Endodermal cell (in vitro differentiated cells): ENCODE results near the gene IGFBPL1. TPM values are rescaled to one million over a fixed set of nuclear protein-coding genes. Genes with fewer than 3 reads are reported as not detected.
"Not testable (repeated sequence)": the region's sequence is repeated elsewhere in the genome, so short reads cannot be mapped to it uniquely, and the experiment has no call there.

Experiments
- DNase-seq: peaks from one replicate; pipeline ENCODE4 v3.0.0-alpha.2; 2017
- H3K27ac ChIP-seq: 2 replicates; pipeline ENCODE4 v1.5.1; 2013; ENCODE audit warnings: mild to moderate bottlenecking, low read depth, low read length, moderate library complexity
- H3K27me3 ChIP-seq: 2 replicates; pipeline ENCODE4 v1.6.1; 2013; ENCODE audit warnings: mild to moderate bottlenecking, low read length, moderate library complexity; ENCODE audit not compliant: insufficient read depth, control insufficient read depth, poor library complexity, severe bottlenecking
- H3K36me3 ChIP-seq: 2 replicates; pipeline ENCODE4 v1.7.0; 2013; ENCODE audit warnings: mild to moderate bottlenecking, low read length, moderate library complexity; ENCODE audit not compliant: control insufficient read depth, insufficient read depth
- H3K4me1 ChIP-seq: one replicate; pipeline ENCODE4 v1.7.0; 2013; ENCODE audit warnings: low read length; ENCODE audit not compliant: control insufficient read depth, insufficient read depth
- H3K4me3 ChIP-seq: 2 replicates; pipeline ENCODE4 v1.5.1; 2013; ENCODE audit warnings: mild to moderate bottlenecking, low read length, moderate library complexity
- H3K9ac ChIP-seq: 2 replicates; pipeline ENCODE4 v1.6.1; 2013; ENCODE audit warnings: mild to moderate bottlenecking, low read length, moderate library complexity; ENCODE audit not compliant: poor library complexity, severe bottlenecking; ENCODE audit errors: extremely low read depth
- H3K9me3 ChIP-seq: 2 replicates; pipeline ENCODE4 v1.6.1; 2013; ENCODE audit warnings: mild to moderate bottlenecking, low read length, moderate library complexity; ENCODE audit not compliant: control insufficient read depth
- H3K27ac Mint-ChIP-seq: 2 replicates; pipeline ENCODE4 v1.8.0; 2020; ENCODE audit warnings: mixed read lengths
- H3K27me3 Mint-ChIP-seq: 2 replicates; pipeline ENCODE4 v1.8.0; 2021; ENCODE audit warnings: mild to moderate bottlenecking, mixed read lengths; ENCODE audit not compliant: insufficient read depth
- H3K36me3 Mint-ChIP-seq: 2 replicates; pipeline ENCODE4 v1.8.0; 2020; ENCODE audit warnings: low read depth, mixed read lengths
- H3K4me1 Mint-ChIP-seq: 2 replicates; pipeline ENCODE4 v1.8.0; 2020; ENCODE audit warnings: mixed read lengths
- H3K4me3 Mint-ChIP-seq: 2 replicates; pipeline ENCODE4 v1.8.0; 2020; ENCODE audit warnings: mild to moderate bottlenecking, moderate library complexity, mixed read lengths
- H3K9me3 Mint-ChIP-seq: 2 replicates; pipeline ENCODE4 v1.8.0; 2020; ENCODE audit warnings: mild to moderate bottlenecking, mixed read lengths
- CTCF ChIP-seq: fragments of 200-600 bp; sonication (generic); conservative IDR thresholded peaks from 2 replicates; pipeline ENCODE4 v1.5.0; 2021; ENCODE audit warnings: antibody characterized with exemption, mild to moderate bottlenecking
- WGBS, 2 experiments: methylation state at CpG; one replicate each; pipeline versions ENCODE4 v1.1.5 to v1.1.7; 2013; ENCODE audit warnings: missing lambda C conversion rate in 2 of 2, mixed read lengths in 1 of 2; ENCODE audit not compliant: insufficient coverage in 1 of 2, insufficient read length in 1 of 2; 5-methylcytosine and 5-hydroxymethylcytosine counted together
- total RNA-seq, 2 donors: library from RNA; stranded (reverse); fragmentation: NEBNext Ultra II Directional in 1 of 2; extraction: Animal tissue kit (Norgen Biotek cat#: 25700) in 1 of 2; gene quantifications; 2 replicates in 1 of 2; 3 replicates in 1 of 2; pipeline ENCODE4 v1.2.1, GENCODE V29; 2021

Gene IGFBPL1
- total RNA-seq, 2 donors from 2014 or later, result 40.5 to 90.3 TPM

- no peak for DNase-seq
- peaks cover 65% of the 10 kb centered on the region for H3K27me3 Mint-ChIP-seq
- no peak overlapping the region for H3K27ac Mint-ChIP-seq
- no peak overlapping the region for H3K9ac ChIP-seq
- H3K4me3 ChIP-seq, result no peak overlapping the region
- peaks cover 39% of the 10 kb centered on the region for H3K27me3 ChIP-seq
- peaks cover 10% of the 10 kb centered on the region for H3K36me3 Mint-ChIP-seq
- peaks cover 6% of the 10 kb centered on the region for H3K36me3 ChIP-seq
- H3K4me1 Mint-ChIP-seq, result peaks cover 12% of the 10 kb centered on the region
- no peaks in the 10 kb centered on the region for H3K9me3 Mint-ChIP-seq
- H3K9me3 ChIP-seq, result no peaks in the 10 kb centered on the region
- 67 to 87% methylated on average over 1 to 3 of the region's 3 CpGs for WGBS, 2 experiments
- no peak overlapping the region for H3K27ac ChIP-seq
- no peaks in the 10 kb centered on the region for H3K4me1 ChIP-seq
- no peak for TF ChIP-seq CTCF
- no peak overlapping the region for H3K4me3 Mint-ChIP-seq
Measured at GRCh38 chr9:38405785-38406184, 18.5 kb downstream of the IGFBPL1 start.

GRCh38 chr9:38404314-38404713 is 19.9 kb downstream of the IGFBPL1 start:
- 81 to 89% methylated on average over 5 to 6 of the region's 6 CpGs for WGBS, 2 experiments
- H3K9me3 Mint-ChIP-seq, result no peaks in the 10 kb centered on the region
- H3K27ac Mint-ChIP-seq, result no peak overlapping the region
- no peak for TF ChIP-seq CTCF
- H3K4me3 Mint-ChIP-seq, result no peak overlapping the region
- peaks cover 3% of the 10 kb centered on the region for H3K36me3 ChIP-seq
- peaks cover 10% of the 10 kb centered on the region for H3K36me3 Mint-ChIP-seq
- peaks cover 26% of the 10 kb centered on the region for H3K27me3 ChIP-seq
- peaks cover 52% of the 10 kb centered on the region for H3K27me3 Mint-ChIP-seq
- peaks cover 13% of the 10 kb centered on the region for H3K4me1 Mint-ChIP-seq
- H3K4me3 ChIP-seq, result no peak overlapping the region
- no peak overlapping the region for H3K27ac ChIP-seq
- no peak for DNase-seq
- no peaks in the 10 kb centered on the region for H3K9me3 ChIP-seq
- H3K4me1 ChIP-seq, result no peaks in the 10 kb centered on the region
- no peak overlapping the region for H3K9ac ChIP-seq

- H3K27me3 ChIP-seq, result peaks cover 17% of the 10 kb centered on the region
- no peak overlapping the region for H3K4me3 ChIP-seq
- peaks cover 43% of the 10 kb centered on the region for H3K27me3 Mint-ChIP-seq
- no peak for TF ChIP-seq CTCF
- H3K9me3 ChIP-seq, result no peaks in the 10 kb centered on the region
- peaks cover 13% of the 10 kb centered on the region for H3K4me1 Mint-ChIP-seq
- H3K9me3 Mint-ChIP-seq, result no peaks in the 10 kb centered on the region
- peaks cover 14% of the 10 kb centered on the region for H3K36me3 ChIP-seq
- H3K27ac Mint-ChIP-seq, result no peak overlapping the region
- no peaks in the 10 kb centered on the region for H3K4me1 ChIP-seq
- H3K4me3 Mint-ChIP-seq, result no peak overlapping the region
- H3K9ac ChIP-seq, result no peak overlapping the region
- 86 to 91% methylated on average over 2 to 6 of the region's 6 CpGs for WGBS, 2 experiments
- peaks cover 23% of the 10 kb centered on the region for H3K36me3 Mint-ChIP-seq
- H3K27ac ChIP-seq, result no peak overlapping the region
- DNase-seq, result no peak
Measured at GRCh38 chr9:38401994-38402393, 22.3 kb downstream of the IGFBPL1 start.

- not testable (repeated sequence) for H3K27ac ChIP-seq, H3K9me3 Mint-ChIP-seq, H3K4me3 Mint-ChIP-seq, H3K4me3 ChIP-seq, H3K9ac ChIP-seq, H3K9me3 ChIP-seq, H3K27ac Mint-ChIP-seq, H3K4me1 ChIP-seq, H3K27me3 ChIP-seq, DNase-seq
- Mint-ChIP-seq H3K36me3 (peaks cover 46% of the 10 kb centered on the region), H3K27me3 (peaks cover 23% of the 10 kb centered on the region), H3K4me1 (peaks cover 11% of the 10 kb centered on the region)
- H3K36me3 ChIP-seq, result peaks cover 30% of the 10 kb centered on the region
- 89% methylated on average over 1 of the region's 1 CpG; no CpG with 5 or more reads in 1 of the 2 experiments for WGBS, 2 experiments
Measured at GRCh38 chr9:38399191-38399590, 25.1 kb downstream of the IGFBPL1 start.
